K562 (cell line): ENCODE measurements around the gene HVCN1. TPM values are rescaled to one million over a fixed set of nuclear protein-coding genes. Genes with fewer than 3 reads are reported as not detected.

ENCODE experiments used
- ATAC-seq: fragments of 200-7000 bp; cut with Tn5 transposase; 3 replicates; pipeline ENCODE4 v1.9.1; 2020; ENCODE audit warnings: moderate library complexity
- BruUV-seq: library from RNA; stranded (reverse); fragments of 400-500 nt; replicated peaks from 2 replicates; lab custom pipeline; 2021; lab: Mats Ljungman, UMichigan
- CTCF ChIA-PET: fragments of 300-600 bp; formaldehyde crosslinking; extraction: SDS; loops from one replicate; lab custom pipeline; 2021; ENCODE audit warnings: low intra/inter-chr PET ratio; lab: Yijun Ruan, JAX
- POLR2A ChIA-PET: fragments of 300-600, 350-650 bp; sonication (Branson Sonifier 250); formaldehyde crosslinking; extraction: SDS; loops from one replicate; lab custom pipeline; 2021; ENCODE audit warnings: antibody characterized with exemption, inconsistent platforms; lab: Yijun Ruan, JAX
- DNase-seq, 4 experiments: peaks; one replicate each; pipeline versions ENCODE4 v3.0.0 to v3.0.0-alpha.2; 2011 to 2018; ENCODE audit warnings: low spot score in 3 of 4, mixed read lengths in 3 of 4; ENCODE audit errors: extremely low read depth in 1 of 4
- FAIRE-seq: peaks from 2 replicates; lab custom pipeline; 2011; peaks lifted over from hg19 to GRCh38; lab: Jason Lieb, UNC
- H2AFZ ChIP-seq: 2 replicates; pipeline ENCODE4 v1.6.0; 2011; ENCODE audit warnings: low read depth, low read length, control low read depth, inconsistent platforms
- H3K27ac ChIP-seq: fragments of 200-600 bp; 3 replicates; pipeline ENCODE4 v1.8.0; 2011; ENCODE audit warnings: low read depth, mild to moderate bottlenecking, control low read depth, inconsistent platforms, low read length, moderate library complexity, mixed read lengths; ENCODE audit errors: extremely low read depth
- H3K27me3 ChIP-seq, 2 experiments: fragments of 300-600 bp in 1 of 2; 2 replicates in 1 of 2; 3 replicates in 1 of 2; pipeline versions ENCODE4 v1.6.0 to v1.8.0; 2011; ENCODE audit warnings: inconsistent platforms in 2 of 2, low read length in 2 of 2, mild to moderate bottlenecking in 1 of 2, mixed read lengths in 1 of 2, moderate library complexity in 1 of 2; ENCODE audit not compliant: control insufficient read depth in 2 of 2, insufficient read depth in 2 of 2
- H3K36me3 ChIP-seq: fragments of 300-600 bp; 3 replicates; pipeline ENCODE4 v1.8.0; 2011; ENCODE audit warnings: mild to moderate bottlenecking, low read length, inconsistent platforms; ENCODE audit not compliant: control insufficient read depth, insufficient read depth
- H3K4me1 ChIP-seq, 2 experiments: fragments of 200-600 bp in 1 of 2; replicated peaks in 1 of 2; 2 replicates in 1 of 2; 3 replicates in 1 of 2; pipeline versions ENCODE4 v1.5.1 to v1.8.0; 2011; ENCODE audit warnings: inconsistent platforms in 2 of 2, low read length in 2 of 2, mild to moderate bottlenecking in 1 of 2, mixed read lengths in 1 of 2, moderate library complexity in 1 of 2; ENCODE audit not compliant: control insufficient read depth in 2 of 2, insufficient read depth in 2 of 2
- H3K4me2 ChIP-seq: 2 replicates; pipeline ENCODE4 v1.6.1; 2011; ENCODE audit warnings: low read length, control low read depth, inconsistent platforms, mixed read lengths; ENCODE audit not compliant: insufficient read depth
- H3K4me3 ChIP-seq: fragments of 200-600 bp; sonication (generic), shearing (Covaris generic); 2 replicates; pipeline ENCODE4 v1.5.1; 2016; ENCODE audit warnings: control low read depth, inconsistent platforms
- H3K79me2 ChIP-seq: fragments of 200-600 bp; 3 replicates; pipeline ENCODE4 v1.8.0; 2011; ENCODE audit warnings: low read length, inconsistent platforms; ENCODE audit not compliant: control insufficient read depth, insufficient read depth
- H3K9ac ChIP-seq, 2 experiments: 2 replicates each; pipeline versions ENCODE4 v1.6.0 to v1.6.1; 2011; ENCODE audit warnings: low read depth in 2 of 2, low read length in 2 of 2, control low read depth in 1 of 2, inconsistent platforms in 1 of 2, mild to moderate bottlenecking in 1 of 2, mixed read lengths in 1 of 2; ENCODE audit not compliant: insufficient read depth in 1 of 2
- H3K9me1 ChIP-seq: one replicate; pipeline ENCODE4 v1.6.0; 2011; ENCODE audit warnings: inconsistent platforms, mild to moderate bottlenecking, low read length, moderate library complexity; ENCODE audit not compliant: control insufficient read depth, insufficient read depth
- H3K9me3 ChIP-seq: replicated peaks from 2 replicates; pipeline ENCODE4 v1.5.1; 2011; ENCODE audit warnings: low read depth, low read length, inconsistent platforms; ENCODE audit not compliant: control insufficient read depth, insufficient read depth
- H4K20me1 ChIP-seq: replicated peaks from 2 replicates; pipeline ENCODE4 v1.6.1; 2011; ENCODE audit warnings: low read length, inconsistent platforms, mixed read lengths; ENCODE audit not compliant: control insufficient read depth, insufficient read depth
- ELF4 ChIP-seq: fragments of 450-650 bp; formaldehyde crosslinking; IDR thresholded peaks from 2 replicates; pipeline ENCODE4 v1.4.0; 2022; ENCODE audit warnings: missing genetic modification characterization
- GATAD2A ChIP-seq: fragments of 450-650 bp; IDR thresholded peaks from 2 replicates; pipeline ENCODE4 v1.6.1; 2017
- HEY1 ChIP-seq: fragments of 250-450 bp; sonication (Bioruptor Pico); IDR thresholded peaks from 2 replicates; pipeline ENCODE4 v1.5.0; 2020; ENCODE audit warnings: mild to moderate bottlenecking, moderate library complexity, borderline replicate concordance
- KAT7 ChIP-seq: sonication (generic); formaldehyde crosslinking; IDR thresholded peaks from 2 replicates; pipeline ENCODE4 v1.8.0; 2022; ENCODE audit warnings: missing genetic modification reagents, mild to moderate bottlenecking, borderline replicate concordance
- KHSRP ChIP-seq: fragments of 450-650 bp; IDR thresholded peaks from 2 replicates; pipeline ENCODE4 v1.6.1; 2017
- MCM7 ChIP-seq, 2 experiments: fragments of 450-650 bp; IDR thresholded peaks; 2 replicates each; pipeline ENCODE4 v1.6.1; 2016 to 2018
- PRMT5 ChIP-seq: sonication (generic); formaldehyde crosslinking; IDR thresholded peaks from 2 replicates; pipeline ENCODE4 v1.5.0; 2020; ENCODE audit warnings: missing genetic modification reagents
- PTBP1 ChIP-seq: fragments of 200-400 bp; formaldehyde crosslinking; IDR thresholded peaks from 2 replicates; pipeline ENCODE4 v1.6.1; 2017; ENCODE audit warnings: low read depth, low read length
- RBM25 ChIP-seq: fragments of 200-400 bp; formaldehyde crosslinking; IDR thresholded peaks from 2 replicates; pipeline ENCODE4 v1.6.1; 2018; ENCODE audit warnings: low read length, low read depth, moderate library complexity; ENCODE audit not compliant: severe bottlenecking
- RNF2 ChIP-seq: sonication (generic); IDR thresholded peaks from 2 replicates; pipeline ENCODE4 v1.6.1; 2016
- ZNF384 ChIP-seq: IDR thresholded peaks from 2 replicates; pipeline ENCODE4 v1.6.1; 2012; ENCODE audit warnings: low read depth, low read length, improper control_type of control experiment
- WGBS: fragments of 100-300 bp; shearing (Covaris generic); methylation state at CpG from one replicate; pipeline ENCODE4 v1.1.6; 2016; ENCODE audit warnings: low coverage, mixed read lengths; ENCODE audit not compliant: insufficient coverage; ENCODE audit errors: missing lambda C conversion rate; 5-methylcytosine and 5-hydroxymethylcytosine counted together
- in situ Hi-C: fragments of 300-500 bp; cut with MboI; formaldehyde crosslinking; loops from 4 replicates; pipeline ENCODE4 v1.15.0; 2018; ENCODE audit warnings: inconsistent platforms, mixed read lengths
- intact Hi-C: fragments of 100-400 bp; cut with micrococcal nuclease; formaldehyde crosslinking; loops from 2 replicates; pipeline ENCODE4 v1.14.2; 2022
- polyA plus RNA-seq, 8 experiments: library from polyadenylated mRNA; depleted of rRNA in 4 of 8; stranded (reverse) in 5 of 8; unstranded in 3 of 8; fragments of >200 nt; fragmentation: Nextera tagmentation in 2 of 8; fragmentation: Illumina TruSeq in 1 of 8; extraction: Ambion mirVana in 2 of 8; extraction: Trizol in 1 of 8; gene quantifications; 2 replicates each; pipeline versions ENCODE4 v1.2.1 to v1.2.3, GENCODE V29; 2011 to 2014; ENCODE audit warnings: inconsistent platforms in 1 of 8, missing spikeins in 1 of 8
- total RNA-seq, 7 experiments: library from RNA; depleted of rRNA in 6 of 7; stranded (reverse); fragments of >200 nt in 6 of 7; fragmentation: Illumina TruSeq in 2 of 7; extraction: Trizol in 2 of 7; gene quantifications; 2 replicates each; pipeline versions ENCODE4 v1.2.1 to v1.2.3, GENCODE V29; 2011 to 2021; ENCODE audit warnings: low replicate concordance in 1 of 7
- TF ChIP-seq, protein P1 (sequence below): fragments of 250-450 bp; sonication (Bioruptor Pico); IDR thresholded peaks from 2 replicates; pipeline ENCODE4 v1.5.0; 2022; ENCODE audit warnings: mild to moderate bottlenecking
- TF ChIP-seq, protein P2 (sequence below): fragments of 250-450 bp; sonication (Bioruptor Pico); IDR thresholded peaks from 2 replicates; pipeline ENCODE4 v1.4.0; 2020; ENCODE audit warnings: mild to moderate bottlenecking, moderate library complexity
- TF ChIP-seq, protein P3 (sequence below), 2 experiments: fragments of 250-450 bp in 1 of 2; fragments of 450-650 bp in 1 of 2; sonication (Bioruptor Pico) in 1 of 2; IDR thresholded peaks; 2 replicates each; pipeline versions ENCODE4 v1.6.1 to v1.8.0; 2016 to 2021; ENCODE audit warnings: mild to moderate bottlenecking in 2 of 2, moderate library complexity in 2 of 2, missing compliant biosample characterization in 1 of 2, missing genetic modification characterization in 1 of 2
- TF ChIP-seq, protein P4 (sequence below): fragments of 450-650 bp; IDR thresholded peaks from 2 replicates; pipeline ENCODE4 v1.6.1; 2018; ENCODE audit warnings: mild to moderate bottlenecking, low read depth; ENCODE audit not compliant: partially characterized antibody

Gene HVCN1
- total and polyA plus RNA-seq, 9 of the 15 experiments (the other 6 are each of a cell fraction or from before 2014, with no cell fraction given) = 0.21 to 1.4 (median 0.74) TPM

DNA sequence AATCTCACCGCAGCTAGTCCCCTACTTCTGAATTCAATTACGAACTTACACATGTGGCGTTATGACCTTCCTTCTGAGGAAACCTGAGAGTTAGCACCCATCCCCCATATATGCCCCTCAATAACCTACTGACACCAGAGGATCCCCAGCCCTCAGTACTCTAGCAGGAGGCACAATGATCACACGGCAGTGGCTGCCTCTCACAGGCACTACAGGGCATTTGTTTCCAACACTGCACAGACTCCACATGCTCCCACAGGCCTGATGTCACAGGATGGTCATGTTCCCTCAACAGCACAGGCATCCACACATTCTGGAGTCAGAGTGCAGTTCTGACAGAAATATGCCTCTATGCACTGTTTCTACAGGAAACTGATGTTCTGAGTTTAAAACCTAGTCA, 36.4 kb upstream of the HVCN1 start:
- DNase-seq = no peak
- in situ Hi-C loops = no loop called here
- intact Hi-C loops = no loop called here
- CTCF ChIA-PET = no interaction called here
- peaks cover 97% of the 10 kb centered on the region for H3K36me3 ChIP-seq
- no peak overlapping the region for H3K4me2 ChIP-seq
- H3K9ac ChIP-seq = peak overlapping the region in 1 of 2 experiments; percentile 33; a peak in 1 of 4 replicates
- POLR2A ChIA-PET = interaction anchor here (0.7 to 0.9 kb wide), 2 partner anchors 35 to 148 kb away, joined by 3 read pairs; no protein-coding TSS in a partner anchor
- FAIRE-seq = no peak
- H3K9me1 ChIP-seq = no peaks in the 10 kb centered on the region
- no peak for ATAC-seq
- H3K4me1 ChIP-seq = no peaks in the 10 kb centered on the region
- BruUV-seq = no TSS peak
- peaks cover 49% of the 10 kb centered on the region for H3K79me2 ChIP-seq
- no peaks in the 10 kb centered on the region for H3K27me3 ChIP-seq
- H3K9me3 ChIP-seq = no peaks in the 10 kb centered on the region
- peaks cover 3% of the 10 kb centered on the region; the same call in 1 of the 2 replicates for H4K20me1 ChIP-seq
- no peak overlapping the region for H3K4me3 ChIP-seq
- H2AFZ ChIP-seq = no peak overlapping the region
- WGBS = 93% methylated on average over 4 of the region's 4 CpGs
- H3K27ac ChIP-seq = no peak overlapping the region
- TF ChIP-seq ELF4 (CRISPR knock-in tag) (no peak), HEY1 (CRISPR knock-in tag) (no peak), RNF2 (no peak), KAT7 (CRISPR knock-in tag) (no peak), RBM25 (no peak), KHSRP (no peak), PTBP1 (no peak), GATAD2A (no peak), PRMT5 (CRISPR knock-in tag) (no peak), MCM7 (IDR thresholded peaks at IDR 0.05) (no peak), ZNF384 (no peak)
- TF ChIP-seq, protein P1, sequence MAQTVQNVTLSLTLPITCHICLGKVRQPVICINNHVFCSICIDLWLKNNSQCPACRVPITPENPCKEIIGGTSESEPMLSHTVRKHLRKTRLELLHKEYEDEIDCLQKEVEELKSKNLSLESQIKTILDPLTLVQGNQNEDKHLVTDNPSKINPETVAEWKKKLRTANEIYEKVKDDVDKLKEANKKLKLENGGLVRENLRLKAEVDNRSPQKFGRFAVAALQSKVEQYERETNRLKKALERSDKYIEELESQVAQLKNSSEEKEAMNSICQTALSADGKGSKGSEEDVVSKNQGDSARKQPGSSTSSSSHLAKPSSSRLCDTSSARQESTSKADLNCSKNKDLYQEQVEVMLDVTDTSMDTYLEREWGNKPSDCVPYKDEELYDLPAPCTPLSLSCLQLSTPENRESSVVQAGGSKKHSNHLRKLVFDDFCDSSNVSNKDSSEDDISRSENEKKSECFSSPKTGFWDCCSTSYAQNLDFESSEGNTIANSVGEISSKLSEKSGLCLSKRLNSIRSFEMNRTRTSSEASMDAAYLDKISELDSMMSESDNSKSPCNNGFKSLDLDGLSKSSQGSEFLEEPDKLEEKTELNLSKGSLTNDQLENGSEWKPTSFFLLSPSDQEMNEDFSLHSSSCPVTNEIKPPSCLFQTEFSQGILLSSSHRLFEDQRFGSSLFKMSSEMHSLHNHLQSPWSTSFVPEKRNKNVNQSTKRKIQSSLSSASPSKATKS (CRISPR knock-in tag) = no peak
- TF ChIP-seq, protein P2, sequence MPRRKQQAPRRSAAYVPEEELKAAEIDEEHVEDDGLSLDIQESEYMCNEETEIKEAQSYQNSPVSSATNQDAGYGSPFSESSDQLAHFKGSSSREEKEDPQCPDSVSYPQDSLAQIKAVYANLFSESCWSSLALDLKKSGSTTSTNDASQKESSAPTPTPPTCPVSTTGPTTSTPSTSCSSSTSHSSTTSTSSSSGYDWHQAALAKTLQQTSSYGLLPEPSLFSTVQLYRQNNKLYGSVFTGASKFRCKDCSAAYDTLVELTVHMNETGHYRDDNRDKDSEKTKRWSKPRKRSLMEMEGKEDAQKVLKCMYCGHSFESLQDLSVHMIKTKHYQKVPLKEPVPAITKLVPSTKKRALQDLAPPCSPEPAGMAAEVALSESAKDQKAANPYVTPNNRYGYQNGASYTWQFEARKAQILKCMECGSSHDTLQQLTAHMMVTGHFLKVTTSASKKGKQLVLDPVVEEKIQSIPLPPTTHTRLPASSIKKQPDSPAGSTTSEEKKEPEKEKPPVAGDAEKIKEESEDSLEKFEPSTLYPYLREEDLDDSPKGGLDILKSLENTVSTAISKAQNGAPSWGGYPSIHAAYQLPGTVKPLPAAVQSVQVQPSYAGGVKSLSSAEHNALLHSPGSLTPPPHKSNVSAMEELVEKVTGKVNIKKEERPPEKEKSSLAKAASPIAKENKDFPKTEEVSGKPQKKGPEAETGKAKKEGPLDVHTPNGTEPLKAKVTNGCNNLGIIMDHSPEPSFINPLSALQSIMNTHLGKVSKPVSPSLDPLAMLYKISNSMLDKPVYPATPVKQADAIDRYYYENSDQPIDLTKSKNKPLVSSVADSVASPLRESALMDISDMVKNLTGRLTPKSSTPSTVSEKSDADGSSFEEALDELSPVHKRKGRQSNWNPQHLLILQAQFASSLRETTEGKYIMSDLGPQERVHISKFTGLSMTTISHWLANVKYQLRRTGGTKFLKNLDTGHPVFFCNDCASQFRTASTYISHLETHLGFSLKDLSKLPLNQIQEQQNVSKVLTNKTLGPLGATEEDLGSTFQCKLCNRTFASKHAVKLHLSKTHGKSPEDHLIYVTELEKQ (CRISPR knock-in tag) = no peak
- TF ChIP-seq, protein P3, sequence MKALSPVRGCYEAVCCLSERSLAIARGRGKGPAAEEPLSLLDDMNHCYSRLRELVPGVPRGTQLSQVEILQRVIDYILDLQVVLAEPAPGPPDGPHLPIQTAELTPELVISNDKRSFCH (CRISPR knock-in tag; IDR thresholded peaks at IDR 0.05) = no peak
- TF ChIP-seq, protein P3 (tag; IDR thresholded peaks at IDR 0.05) = no peak
- TF ChIP-seq, protein P4, sequence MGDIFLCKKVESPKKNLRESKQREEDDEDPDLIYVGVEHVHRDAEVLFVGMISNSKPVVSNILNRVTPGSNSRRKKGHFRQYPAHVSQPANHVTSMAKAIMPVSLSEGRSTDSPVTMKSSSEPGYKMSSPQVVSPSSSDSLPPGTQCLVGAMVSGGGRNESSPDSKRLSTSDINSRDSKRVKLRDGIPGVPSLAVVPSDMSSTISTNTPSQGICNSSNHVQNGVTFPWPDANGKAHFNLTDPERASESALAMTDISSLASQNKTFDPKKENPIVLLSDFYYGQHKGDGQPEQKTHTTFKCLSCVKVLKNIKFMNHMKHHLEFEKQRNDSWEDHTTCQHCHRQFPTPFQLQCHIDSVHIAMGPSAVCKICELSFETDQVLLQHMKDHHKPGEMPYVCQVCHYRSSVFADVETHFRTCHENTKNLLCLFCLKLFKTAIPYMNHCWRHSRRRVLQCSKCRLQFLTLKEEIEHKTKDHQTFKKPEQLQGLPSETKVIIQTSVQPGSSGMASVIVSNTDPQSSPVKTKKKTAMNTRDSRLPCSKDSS = no peak
